Sigmoid colon (tissue), 3 donors: Measurements from ENCODE around the gene CD247.

ENCODE experiments used
- CTCF ChIP-seq, 4 experiments: fragments of 450-650 bp in 3 of 4; fragments of 200-600 bp in 1 of 4; IDR thresholded peaks; one replicate each; pipeline ENCODE4 v1.5.1; 2016 to 2019; ENCODE audit warnings: antibody characterized with exemption in 4 of 4, mild to moderate bottlenecking in 3 of 4, moderate library complexity in 2 of 4
- POLR2A ChIP-seq, 2 donors: fragments of 450-650 bp; IDR thresholded peaks; one replicate each; pipeline ENCODE4 v1.6.1; 2016; ENCODE audit warnings: antibody characterized with exemption in 2 of 2, mild to moderate bottlenecking in 2 of 2, moderate library complexity in 2 of 2

- TF ChIP-seq CTCF (IDR thresholded peaks at IDR 0.05) (no peak), POLR2A (IDR thresholded peaks at IDR 0.05) (no peak)
Measured at GRCh38 chr1:167482184-167482583, 36.1 kb downstream of the CD247 start.
